Astrocyte (in vitro differentiated cells and primary cell): ENCODE results near the gene UBE4B.

Source experiments
- CTCF ChIP-seq: IDR thresholded peaks from 2 replicates; pipeline ENCODE4 v1.5.1; 2011; ENCODE audit warnings: low read depth, mild to moderate bottlenecking, inconsistent platforms, low read length, moderate library complexity; ENCODE audit not compliant: insufficient read depth
- EZH2 ChIP-seq: IDR thresholded peaks from 2 replicates; pipeline ENCODE4 v1.6.1; 2012; ENCODE audit warnings: mild to moderate bottlenecking, low read length, inconsistent platforms; ENCODE audit not compliant: insufficient read depth

GRCh38 chr1:10171105-10171767 is 138.5 kb downstream of the UBE4B start:
- TF ChIP-seq CTCF (no peak), EZH2 (no peak)
